Caco-2 (cell line): ENCODE results near the gene DALRD3. TPM values are rescaled to one million over a fixed set of nuclear protein-coding genes. Genes with fewer than 3 reads are reported as not detected.

Experiments
- BruUV-seq: library from RNA; stranded (reverse); fragments of 400-500 nt; replicated peaks from 2 replicates; lab custom pipeline; 2021; lab: Mats Ljungman, UMichigan
- CTCF ChIA-PET: fragments of 300-600 bp; sonication (Branson Sonifier 250); formaldehyde crosslinking; loops from one replicate; lab custom pipeline; 2022; ENCODE audit warnings: antibody characterized with exemption; lab: Charles Lee
- POLR2A ChIA-PET: fragments of 300-600 bp; sonication (Branson Sonifier 250); formaldehyde crosslinking; loops from one replicate; lab custom pipeline; 2022; ENCODE audit warnings: antibody characterized with exemption; lab: Charles Lee
- DNase-seq, 2 experiments: peaks; one replicate each; pipeline versions ENCODE4 v3.0.0 to v3.0.0-alpha.2; 2020 to 2022
- H3K27me3 ChIP-seq: replicated peaks from 2 replicates; pipeline ENCODE4 v1.6.0; 2011; ENCODE audit warnings: low read length; ENCODE audit not compliant: control insufficient read depth, insufficient read depth
- H3K36me3 ChIP-seq: 2 replicates; pipeline ENCODE4 v1.5.1; 2011; ENCODE audit warnings: low read length; ENCODE audit not compliant: control insufficient read depth, insufficient read depth
- H3K4me1 ChIP-seq: fragments of 250-450 bp; sonication (Bioruptor Pico); 2 replicates; pipeline ENCODE4 v1.5.1; 2020; ENCODE audit warnings: mild to moderate bottlenecking
- H3K4me3 ChIP-seq: 2 replicates; pipeline ENCODE4 v1.5.1; 2011; ENCODE audit warnings: low read depth, mild to moderate bottlenecking, control low read depth, low read length
- H3K9me3 ChIP-seq: fragments of 250-450 bp; sonication (Bioruptor Pico); 2 replicates; pipeline ENCODE4 v1.5.1; 2020; ENCODE audit warnings: mild to moderate bottlenecking, moderate library complexity
- H3K27ac Mint-ChIP-seq: one replicate; pipeline ENCODE4 v1.8.0; 2022; ENCODE audit warnings: mixed read lengths; ENCODE audit not compliant: unreplicated experiment
- H3K27me3 Mint-ChIP-seq: one replicate; pipeline ENCODE4 v1.8.0; 2022; ENCODE audit warnings: mixed read lengths; ENCODE audit not compliant: insufficient read depth, unreplicated experiment
- H3K36me3 Mint-ChIP-seq: one replicate; pipeline ENCODE4 v1.8.0; 2022; ENCODE audit warnings: mild to moderate bottlenecking, mixed read lengths; ENCODE audit not compliant: insufficient read depth, unreplicated experiment
- H3K4me1 Mint-ChIP-seq: one replicate; pipeline ENCODE4 v1.8.0; 2022; ENCODE audit warnings: low read depth, mixed read lengths; ENCODE audit not compliant: unreplicated experiment
- H3K4me3 Mint-ChIP-seq: one replicate; pipeline ENCODE4 v1.8.0; 2022; ENCODE audit warnings: mild to moderate bottlenecking, moderate library complexity, mixed read lengths; ENCODE audit not compliant: unreplicated experiment
- H3K9me3 Mint-ChIP-seq: one replicate; pipeline ENCODE4 v1.8.0; 2022; ENCODE audit warnings: mixed read lengths; ENCODE audit not compliant: unreplicated experiment
- CTCF ChIP-seq, 2 experiments: fragments of 200-600 bp in 1 of 2; IDR thresholded peaks; 1 replicate in 1 of 2; 2 replicates in 1 of 2; pipeline versions ENCODE4 v1.5.1 to v1.8.0; 2011 to 2022; ENCODE audit warnings: antibody characterized with exemption in 1 of 2, control low read depth in 1 of 2, inconsistent platforms in 1 of 2, low read depth in 1 of 2, low read length in 1 of 2, mild to moderate bottlenecking in 1 of 2, moderate library complexity in 1 of 2; ENCODE audit not compliant: insufficient read depth in 1 of 2, severe bottlenecking in 1 of 2, unreplicated experiment in 1 of 2
- intact Hi-C: fragments of 100-400 bp; cut with micrococcal nuclease; formaldehyde crosslinking; loops from one replicate; pipeline ENCODE4 v1.10.0; 2022; ENCODE audit not compliant: unreplicated experiment
- microRNA-seq: library from miRNA; unstranded; fragments of <30 nt; microRNA quantifications from one replicate; pipeline ENCODE4 v1.2.0, GENCODE V29; 2022
- total RNA-seq: library from RNA; stranded (reverse); gene quantifications from 2 replicates; pipeline ENCODE4 v1.2.3, GENCODE V29; 2022

DALRD3 gene
- total RNA-seq, 1 experiment from 2014 or later, result 21.4 TPM

- H3K27me3 Mint-ChIP-seq, result no peaks in the 10 kb centered on the region
- no TSS peak for BruUV-seq
- intact Hi-C loops, result no loop called here
- ChIA-PET CTCF (no interaction called here), POLR2A (no interaction called here)
- no peaks in the 10 kb centered on the region for H3K36me3 ChIP-seq
- no peak overlapping the region for H3K27ac Mint-ChIP-seq
- no peaks in the 10 kb centered on the region for H3K4me1 ChIP-seq
- no peak overlapping the region for H3K4me3 Mint-ChIP-seq
- TF ChIP-seq CTCF (IDR thresholded peaks at IDR 0.05; ENCODE audit: insufficient read depth in 1 of 2, low read depth in 1 of 2, low read length in 1 of 2, severe bottlenecking in 1 of 2, unreplicated experiment in 1 of 2), result no peak
- no peaks in the 10 kb centered on the region for H3K4me1 Mint-ChIP-seq
- no peak for DNase-seq
- H3K36me3 Mint-ChIP-seq, result peaks cover 68% of the 10 kb centered on the region
- H3K4me3 ChIP-seq, result no peak overlapping the region
- H3K9me3 Mint-ChIP-seq, result no peaks in the 10 kb centered on the region
- no peaks in the 10 kb centered on the region for H3K9me3 ChIP-seq
- H3K27me3 ChIP-seq, result no peaks in the 10 kb centered on the region
Measured at GRCh38 chr3:48966876-48967361, 51.5 kb downstream of the DALRD3 start.

GRCh38 chr3:48966367-48966766 is 52.0 kb downstream of the DALRD3 start:
- H3K9me3 Mint-ChIP-seq, result no peaks in the 10 kb centered on the region
- no TSS peak for BruUV-seq
- peaks cover 65% of the 10 kb centered on the region for H3K36me3 Mint-ChIP-seq
- no peak overlapping the region for H3K4me3 ChIP-seq
- H3K4me3 Mint-ChIP-seq, result no peak overlapping the region
- no peak for DNase-seq
- intact Hi-C loops, result no loop called here
- no peaks in the 10 kb centered on the region for H3K27me3 ChIP-seq
- POLR2A ChIA-PET, result no interaction called here
- no peaks in the 10 kb centered on the region for H3K9me3 ChIP-seq
- TF ChIP-seq CTCF (IDR thresholded peaks at IDR 0.05; ENCODE audit: insufficient read depth in 1 of 2, low read depth in 1 of 2, low read length in 1 of 2, severe bottlenecking in 1 of 2, unreplicated experiment in 1 of 2), result no peak
- CTCF ChIA-PET, result no interaction called here
- no peaks in the 10 kb centered on the region for H3K4me1 Mint-ChIP-seq
- H3K4me1 ChIP-seq, result no peaks in the 10 kb centered on the region
- no peaks in the 10 kb centered on the region for H3K36me3 ChIP-seq
- no peak overlapping the region for H3K27ac Mint-ChIP-seq
- H3K27me3 Mint-ChIP-seq, result no peaks in the 10 kb centered on the region

Small RNA genes lying within 50 kb of the gene (microRNA-seq; reads per million reads assigned to microRNA genes)
- gene MIR191 (8,178 reads per million, percentile 97 among the genes with 10 or more reads in this experiment), gene MIR425 (3,433 reads per million, percentile 95 among the genes with 10 or more reads in this experiment)

Other genes starting within 250 kb of the DALRD3 start
- 56.3 and 67.3 TPM in 2 replicates for gene PRKAR2A, start 170.7 kb downstream of the DALRD3 start, total RNA-seq
- gene SLC25A20, start 119.7 kb downstream of the DALRD3 start, total RNA-seq, result 17.0 and 19.3 TPM in 2 replicates
- gene ARIH2, start 99.7 kb downstream of the DALRD3 start, total RNA-seq, result 106 and 133 TPM in 2 replicates
- 24.4 and 25.5 TPM in 2 replicates for gene P4HTM, start 28.3 kb downstream of the DALRD3 start, total RNA-seq
- gene WDR6, start 11.2 kb downstream of the DALRD3 start, total RNA-seq, result 184 and 185 TPM in 2 replicates
- 65.9 and 68.7 TPM in 2 replicates for gene NDUFAF3, start 3.5 kb upstream of the DALRD3 start, total RNA-seq
- gene IMPDH2, start 10.8 kb upstream of the DALRD3 start, total RNA-seq, result 233 and 240 TPM in 2 replicates
- gene QRICH1, start 75.5 kb upstream of the DALRD3 start, total RNA-seq, result 112 and 119 TPM in 2 replicates
- 361 and 386 TPM in 2 replicates for gene QARS1, start 86.2 kb upstream of the DALRD3 start, total RNA-seq
- gene USP19, start 102.2 kb upstream of the DALRD3 start, total RNA-seq, result 55.9 and 56.4 TPM in 2 replicates
- 181 and 189 TPM in 2 replicates for gene LAMB2, start 114.5 kb upstream of the DALRD3 start, total RNA-seq
- gene CCDC71, start 147.8 kb upstream of the DALRD3 start, total RNA-seq, result 15.2 and 15.9 TPM in 2 replicates
- gene KLHDC8B, start 153.0 kb upstream of the DALRD3 start, total RNA-seq, result 7.4 and 8.8 TPM in 2 replicates